ENCODE data around the gene DNAJA3. TPM values are rescaled to one million over a fixed set of nuclear protein-coding genes. Genes with fewer than 3 reads are reported as not detected.

DNAJA3 gene
- total RNA-seq, 4 donors from 2014 or later = 24.8 to 42.4 (median 31.8) TPM

GRCh38 chr16:4475880-4476788 is 50.5 kb downstream of the DNAJA3 start, which contains the start of gene HMOX2:
Gene HMOX2 (plus strand): TSS chr16:4476398. CDS start chr16:4505525, 29,127 bp downstream.
- no peak for TF ChIP-seq CTCF (IDR thresholded peaks at IDR 0.05; ENCODE audit: low read depth)

DNA sequence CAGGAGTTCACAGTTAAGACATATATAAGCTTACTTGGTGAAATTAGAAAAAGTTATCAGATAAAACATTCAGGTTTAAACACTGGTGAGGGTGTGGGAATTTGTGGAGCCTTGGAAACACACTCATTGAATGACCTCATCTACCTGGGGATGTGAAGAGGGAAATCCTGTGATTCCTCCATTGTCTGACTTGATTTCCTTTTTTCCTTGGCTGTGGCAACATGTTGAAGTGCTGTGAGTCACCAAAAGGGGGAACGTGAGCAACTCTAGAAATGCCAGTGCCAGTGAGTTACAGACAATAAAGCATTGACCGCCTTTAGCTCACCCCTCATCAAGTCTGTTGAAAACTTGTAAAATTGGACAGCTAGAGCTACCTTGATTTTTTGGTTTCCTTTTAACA is 52.3 kb downstream of the DNAJA3 start:
- TF ChIP-seq CTCF (IDR thresholded peaks at IDR 0.05; ENCODE audit: low read depth) = no peak

DNA sequence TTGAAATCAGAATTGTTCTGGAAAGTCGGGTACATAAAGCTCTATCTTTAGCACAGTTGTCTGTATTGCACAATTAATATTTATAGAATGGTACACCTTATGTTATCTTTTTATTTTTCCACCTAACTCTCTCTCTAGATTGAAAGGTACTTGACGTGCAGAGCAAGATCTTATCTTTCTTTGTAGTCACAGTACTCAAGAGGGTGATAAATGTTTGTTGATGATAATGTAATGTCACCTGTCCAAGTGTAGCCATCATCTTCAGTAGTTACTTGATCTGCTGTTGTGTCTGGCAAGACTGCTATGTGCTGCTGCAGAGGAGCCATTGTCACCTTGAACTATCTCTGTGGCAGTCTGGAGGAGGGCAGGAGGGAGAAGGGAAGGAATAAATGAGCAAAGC is 55.9 kb downstream of the DNAJA3 start:
- TF ChIP-seq CTCF (IDR thresholded peaks at IDR 0.05; ENCODE audit: low read depth) = no peak

DNA sequence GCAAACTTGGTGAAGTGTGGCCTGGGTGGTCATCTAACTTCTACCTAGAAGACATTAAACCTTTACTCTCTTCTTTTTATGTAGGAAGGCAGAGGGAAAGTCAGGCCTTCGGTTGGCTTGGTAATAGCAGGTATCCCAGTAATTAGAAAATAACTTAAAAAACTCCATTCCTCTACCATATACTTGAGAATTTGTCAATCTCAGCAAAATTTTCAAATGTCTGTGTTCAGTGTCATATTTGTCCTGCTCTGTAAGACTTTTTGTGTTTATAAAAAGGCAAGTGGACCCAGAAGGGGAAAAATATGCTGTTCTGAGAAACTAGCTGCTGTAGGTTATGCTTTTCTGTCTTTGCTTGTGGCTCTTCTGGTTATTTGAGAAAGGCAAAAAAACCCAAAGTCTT is 56.3 kb downstream of the DNAJA3 start:
- TF ChIP-seq CTCF (IDR thresholded peaks at IDR 0.05; ENCODE audit: low read depth) = no peak

GRCh38 chr16:4486126-4486893 is 60.6 kb downstream of the DNAJA3 start:
- no peak for TF ChIP-seq CTCF (IDR thresholded peaks at IDR 0.05; ENCODE audit: low read depth)

DNA sequence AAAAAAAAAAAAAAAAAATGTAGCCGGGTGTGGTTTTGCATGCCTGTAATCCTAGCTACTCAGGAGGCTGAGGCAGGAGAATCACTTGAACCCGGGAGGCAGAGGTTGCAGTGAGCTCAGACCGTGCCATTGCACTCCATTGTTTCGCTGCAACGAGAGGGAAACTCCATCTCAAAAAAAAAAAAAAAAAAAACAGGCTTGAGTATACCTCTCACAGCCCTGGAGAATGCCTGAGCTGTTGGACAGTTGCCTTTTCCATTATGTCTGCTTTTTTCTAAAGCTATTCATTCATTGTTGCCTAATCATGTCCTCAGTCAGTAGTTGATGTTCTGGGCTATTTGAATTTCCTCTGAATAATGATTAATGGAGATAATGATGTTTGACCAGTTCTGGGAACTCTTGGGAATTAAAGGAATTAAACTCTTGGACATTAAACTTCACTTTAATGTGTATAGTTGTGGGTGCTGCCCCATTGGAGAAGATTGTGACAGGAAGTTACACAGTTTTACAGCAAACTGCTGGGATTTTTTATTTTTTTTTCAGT is 62.4 kb downstream of the DNAJA3 start:
- TF ChIP-seq CTCF (IDR thresholded peaks at IDR 0.05; ENCODE audit: low read depth) = no peak

- TF ChIP-seq CTCF (IDR thresholded peaks at IDR 0.05; ENCODE audit: low read depth) = no peak
Measured at GRCh38 chr16:4488499-4488967, 62.9 kb downstream of the DNAJA3 start.
